Measurements from ENCODE around the gene SMURF1. TPM values are rescaled to one million over a fixed set of nuclear protein-coding genes. Genes with fewer than 3 reads are reported as not detected.

Gene SMURF1
- total and polyA plus RNA-seq, 7 donors = 8.4 to 18.0 (median 14.1) TPM

- intact Hi-C loops (cut with DNase I) = no loop called here
- H3K27ac ChIP-seq = no peak overlapping the region
These were observed 12.6 kb downstream of the SMURF1 start for GRCh38 chr7:99131290-99131689.

GRCh38 chr7:99129536-99129935 lies 14.4 kb downstream of the SMURF1 start:
- H3K4me1 ChIP-seq = peaks cover 0 to 73% (median 53%) of the 10 kb centered on the region in 4 donors
- 77 to 88% methylated on average over 6 of the region's 6 CpGs for WGBS, 2 donors
- intact Hi-C loops (cut with DNase I) = no loop called here

More at GRCh38 chr7:99131290-99131689, 12.6 kb downstream of the SMURF1 start:
- Histone ChIP-seq H3K9me3 (no peaks in the 10 kb centered on the region), H3K4me3 (no peak overlapping the region), H3K4me1 (peaks cover 0 to 72% (median 41%) of the 10 kb centered on the region in 4 donors), H3K27me3 (no peaks in the 10 kb centered on the region), H3K36me3 (no peaks in the 10 kb centered on the region)
- 91 to 99% methylated on average over 2 of the region's 2 CpGs for WGBS, 2 donors
- DNase-seq = no peak
- no peak for TF ChIP-seq POLR2A (IDR thresholded peaks at IDR 0.05)
- TF ChIP-seq CTCF (IDR thresholded peaks at IDR 0.05) = no peak
- TF ChIP-seq POLR2AphosphoS5 (IDR thresholded peaks at IDR 0.05) = no peak
- no peak for TF ChIP-seq EP300 (IDR thresholded peaks at IDR 0.05)

GRCh38 chr7:99129001-99129400 lies 14.9 kb downstream of the SMURF1 start:
- Histone ChIP-seq H3K27me3 (no peaks in the 10 kb centered on the region), H3K4me3 (no peak overlapping the region), H3K9me3 (no peaks in the 10 kb centered on the region), H3K36me3 (no peaks in the 10 kb centered on the region), H3K4me1 (peaks cover 0 to 74% (median 58%) of the 10 kb centered on the region in 4 donors), H3K27ac (no peak overlapping the region)
- DNase-seq = no peak
- TF ChIP-seq EP300 (IDR thresholded peaks at IDR 0.05) (no peak), POLR2A (IDR thresholded peaks at IDR 0.05) (no peak), CTCF (IDR thresholded peaks at IDR 0.05) (no peak), POLR2AphosphoS5 (IDR thresholded peaks at IDR 0.05) (no peak)
- intact Hi-C loops (cut with DNase I) = no loop called here
- 36 to 73% methylated on average over 3 of the region's 3 CpGs for WGBS, 2 donors

More at GRCh38 chr7:99129536-99129935, 14.4 kb downstream of the SMURF1 start:
- Histone ChIP-seq H3K9me3 (no peaks in the 10 kb centered on the region), H3K4me3 (no peak overlapping the region), H3K27ac (no peak overlapping the region), H3K36me3 (no peaks in the 10 kb centered on the region), H3K27me3 (no peaks in the 10 kb centered on the region)
- DNase-seq = no peak
- no peak for TF ChIP-seq EP300 (IDR thresholded peaks at IDR 0.05)
- no peak for TF ChIP-seq CTCF (IDR thresholded peaks at IDR 0.05)
- no peak for TF ChIP-seq POLR2A (IDR thresholded peaks at IDR 0.05)
- TF ChIP-seq POLR2AphosphoS5 (IDR thresholded peaks at IDR 0.05) = no peak

- H3K27me3 ChIP-seq = no peaks in the 10 kb centered on the region
- TF ChIP-seq EP300 (IDR thresholded peaks at IDR 0.05) = no peak
- TF ChIP-seq POLR2AphosphoS5 (IDR thresholded peaks at IDR 0.05) = no peak
- no peak for TF ChIP-seq POLR2A (IDR thresholded peaks at IDR 0.05)
- no peak for TF ChIP-seq CTCF (IDR thresholded peaks at IDR 0.05)
- peaks cover 0 to 74% (median 59%) of the 10 kb centered on the region in 4 donors for H3K4me1 ChIP-seq
- peak overlapping the region in 3 of 4 donors; percentile 12 to 58 (median 33) for H3K27ac ChIP-seq
- intact Hi-C loops (cut with DNase I) = no loop called here
- 29 to 71% methylated on average over 11 of the region's 11 CpGs for WGBS, 2 donors
- no peaks in the 10 kb centered on the region for H3K9me3 ChIP-seq
- H3K36me3 ChIP-seq = no peaks in the 10 kb centered on the region
- H3K4me3 ChIP-seq = no peak overlapping the region
- DNase-seq = no peak
These were observed 15.6 kb downstream of the SMURF1 start for GRCh38 chr7:99128076-99128950.

All from sigmoid colon (tissue), 7 donors.